ENCODE data around the gene EPM2AIP1. TPM values are rescaled to one million over a fixed set of nuclear protein-coding genes. Genes with fewer than 3 reads are reported as not detected.
A peak's percentile ranks its signal among the peaks of the same experiment; 100 is the strongest.
"Not testable (repeated sequence)": the region's sequence is repeated elsewhere in the genome, so short reads cannot be mapped to it uniquely, and the experiment has no call there.

The EPM2AIP1 gene
- total RNA-seq, 1 donor from 2014 or later: 49.1 TPM

GRCh38 chr3:36954452-36955134, 38.3 kb downstream of the EPM2AIP1 start:
- no peak for DNase-seq (ENCODE audit: low spot score)

GRCh38 chr3:36947814-36948213, 45.1 kb downstream of the EPM2AIP1 start:
- DNase-seq (ENCODE audit: low spot score): not testable (repeated sequence)

DNA sequence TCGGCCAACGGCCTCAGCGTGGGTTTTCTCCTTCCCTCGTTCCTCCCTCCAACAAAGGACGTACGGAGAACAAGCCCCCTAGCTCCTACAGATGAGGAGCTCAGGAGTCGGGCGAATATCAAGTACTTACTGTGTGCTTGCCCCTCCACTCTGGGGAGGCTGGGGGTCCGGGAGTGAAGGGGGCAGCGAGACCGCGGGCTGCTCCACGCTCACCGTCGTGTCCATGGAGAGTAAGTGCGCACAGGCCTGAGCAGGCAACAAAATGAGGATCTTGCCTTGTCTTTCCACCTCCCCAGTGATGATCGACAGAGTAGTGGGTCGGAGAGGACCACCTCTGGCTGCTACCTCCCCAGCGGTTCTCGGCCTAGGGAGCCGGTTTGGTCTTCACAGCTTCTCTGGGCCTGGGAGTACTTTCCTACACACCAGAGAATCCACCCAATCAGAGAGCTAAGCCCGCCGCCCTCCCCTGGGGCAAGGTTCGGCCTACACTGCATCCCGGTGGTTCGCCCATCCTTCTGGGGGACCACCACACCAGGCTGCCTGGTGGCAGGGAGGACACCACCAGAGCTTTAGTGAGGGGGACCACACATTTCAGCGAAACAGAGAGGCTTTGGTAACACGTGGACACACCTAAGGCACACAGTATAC, 47.5 kb downstream of the EPM2AIP1 start:
- no peak for DNase-seq (ENCODE audit: low spot score)

DNA sequence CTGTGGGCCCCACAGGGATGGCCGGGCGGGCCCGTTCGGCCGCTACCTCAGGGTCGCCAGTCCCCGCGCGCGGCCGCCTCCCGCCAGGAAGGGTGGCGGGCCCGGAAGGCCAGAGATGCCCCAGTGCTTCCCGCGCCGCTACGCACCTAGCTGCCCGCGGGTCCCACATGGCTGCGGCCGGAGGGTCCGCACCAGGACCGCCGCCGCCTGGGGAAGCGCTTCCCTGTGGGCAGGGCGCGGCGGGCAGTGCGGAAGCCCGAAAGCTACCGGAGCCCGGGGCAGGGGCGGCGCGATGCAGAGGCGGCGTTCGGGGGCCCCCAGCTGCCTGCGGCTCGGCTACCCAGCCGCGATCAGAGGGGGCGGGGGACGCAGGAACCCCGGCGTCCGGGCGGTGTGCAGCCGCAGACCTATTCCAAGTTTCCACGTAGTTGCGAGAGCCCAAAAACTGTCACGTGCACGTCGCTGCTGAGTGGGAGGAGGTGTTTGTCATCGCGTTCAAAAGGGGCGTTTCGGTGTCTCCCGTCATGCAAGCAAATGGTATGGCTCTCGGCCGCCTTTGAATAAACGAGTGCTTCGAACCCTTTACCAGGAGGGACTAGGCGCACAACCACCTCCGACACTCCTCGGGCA, 48.2 kb downstream of the EPM2AIP1 start, which contains the start of gene TRANK1:
Gene TRANK1 (minus strand): TSS at position 414 of the 630 bp plus-strand sequence. CDS start 245 bp downstream, at position 169.
- peak; percentile 78 for DNase-seq (ENCODE audit: low spot score)

DNA sequence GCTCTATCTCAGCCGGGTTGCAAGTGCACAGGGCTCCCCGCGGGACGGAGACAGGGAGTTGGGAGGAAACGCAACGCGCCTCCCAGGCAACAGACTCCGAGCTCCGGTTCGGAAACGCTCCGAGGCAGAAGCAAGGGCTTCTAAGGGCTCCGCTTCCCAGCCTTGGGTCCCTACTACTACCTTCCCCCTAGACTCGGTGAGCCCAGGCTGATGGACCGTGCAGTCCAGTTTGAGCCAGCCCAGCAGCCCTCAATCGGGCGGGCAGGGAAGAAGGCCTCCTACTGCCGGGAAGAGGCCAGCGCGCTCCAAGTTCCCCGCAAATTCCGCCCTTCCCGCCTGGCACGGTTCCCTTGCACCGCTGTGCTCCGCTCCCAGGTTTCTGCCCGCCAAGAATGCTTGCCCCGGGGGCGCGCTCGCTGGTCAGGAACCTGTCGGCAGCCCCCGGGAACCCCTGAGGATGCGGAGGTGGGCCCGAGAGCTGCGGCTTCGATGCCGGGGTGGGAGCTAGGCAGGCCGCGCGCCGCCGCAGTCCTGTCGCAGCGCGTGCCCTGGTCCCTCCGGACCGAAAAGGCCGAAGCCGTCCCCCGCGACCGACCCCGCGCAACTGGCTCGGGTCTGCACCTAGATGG, 48.8 kb downstream of the EPM2AIP1 start:
- DNase-seq (ENCODE audit: low spot score): peak; percentile 77

- DNase-seq (ENCODE audit: low spot score): no peak
Measured at GRCh38 chr3:36943601-36944000, 49.3 kb downstream of the EPM2AIP1 start.

- no peak for DNase-seq (ENCODE audit: low spot score)
Measured at GRCh38 chr3:36942638-36943248, 50.2 kb downstream of the EPM2AIP1 start.

DNA sequence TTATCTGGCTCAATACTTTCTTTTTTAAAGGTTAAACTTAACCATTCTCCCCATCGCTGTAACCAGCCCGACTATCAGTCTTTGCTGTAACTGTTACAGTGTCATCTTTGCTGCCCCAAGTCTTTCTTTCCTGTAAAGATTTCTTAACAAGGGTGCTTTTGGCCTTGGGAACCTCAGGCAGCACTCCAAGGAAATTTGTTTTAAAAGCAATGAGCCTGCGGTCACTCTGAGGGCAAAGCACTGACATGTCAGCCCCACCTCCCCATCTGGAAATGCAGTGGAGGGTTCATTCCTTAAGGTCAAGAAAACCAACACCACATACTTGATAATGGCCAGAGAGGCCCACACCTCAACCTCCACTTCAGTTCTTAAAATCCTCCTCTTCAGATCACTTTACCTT, 51.3 kb downstream of the EPM2AIP1 start:
- no peak for DNase-seq (ENCODE audit: low spot score)

- DNase-seq (ENCODE audit: low spot score): no peak
Measured at GRCh38 chr3:36941162-36941561, 51.8 kb downstream of the EPM2AIP1 start.

DNA sequence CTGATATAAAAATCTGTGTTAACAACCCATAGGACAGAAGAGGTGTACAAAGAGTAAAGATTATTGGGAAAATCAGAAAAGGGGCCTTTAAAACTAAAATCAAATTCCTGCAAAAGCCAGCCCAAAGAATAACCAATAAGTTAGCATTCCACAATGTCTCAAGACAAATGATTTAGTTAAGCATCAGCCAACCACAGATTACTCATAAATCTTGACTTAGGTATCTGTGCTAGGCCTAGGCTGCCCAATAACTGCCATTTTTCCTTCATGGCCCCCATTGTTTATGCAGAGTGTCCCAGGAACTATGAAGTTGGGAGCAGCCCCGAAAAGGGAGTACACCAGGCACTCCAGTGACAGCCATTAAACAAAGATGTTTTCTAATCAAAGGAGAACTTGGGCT, 55.4 kb downstream of the EPM2AIP1 start:
- no peak for DNase-seq (ENCODE audit: low spot score)

Other genes starting within 250 kb of the EPM2AIP1 start
- 3.1 TPM for gene DCLK3, start 228.6 kb downstream of the EPM2AIP1 start, total RNA-seq (ENCODE audit: insufficient read depth, low replicate concordance)
- gene TRANK1, start 48.1 kb downstream of the EPM2AIP1 start, total RNA-seq (ENCODE audit: insufficient read depth, low replicate concordance): 9.4 TPM
- 43.6 TPM for gene MLH1, start 387 bp upstream of the EPM2AIP1 start, total RNA-seq (ENCODE audit: insufficient read depth, low replicate concordance)
- 36.4 TPM for gene LRRFIP2, start 181.5 kb upstream of the EPM2AIP1 start, total RNA-seq (ENCODE audit: insufficient read depth, low replicate concordance)

All from umbilical cord (tissue), 2 donors.